Epithelial cell of prostate (primary cell): ENCODE data around the gene FSCN2.

Experiments
- DNase-seq: peaks from one replicate; pipeline ENCODE4 v3.0.0-alpha.2; 2011; ENCODE audit warnings: low read depth, low spot score
- H3K27ac ChIP-seq: fragments of 450-650 bp; 2 replicates; pipeline ENCODE4 v1.5.1; 2017; ENCODE audit warnings: mild to moderate bottlenecking

FSCN2 gene

DNA sequence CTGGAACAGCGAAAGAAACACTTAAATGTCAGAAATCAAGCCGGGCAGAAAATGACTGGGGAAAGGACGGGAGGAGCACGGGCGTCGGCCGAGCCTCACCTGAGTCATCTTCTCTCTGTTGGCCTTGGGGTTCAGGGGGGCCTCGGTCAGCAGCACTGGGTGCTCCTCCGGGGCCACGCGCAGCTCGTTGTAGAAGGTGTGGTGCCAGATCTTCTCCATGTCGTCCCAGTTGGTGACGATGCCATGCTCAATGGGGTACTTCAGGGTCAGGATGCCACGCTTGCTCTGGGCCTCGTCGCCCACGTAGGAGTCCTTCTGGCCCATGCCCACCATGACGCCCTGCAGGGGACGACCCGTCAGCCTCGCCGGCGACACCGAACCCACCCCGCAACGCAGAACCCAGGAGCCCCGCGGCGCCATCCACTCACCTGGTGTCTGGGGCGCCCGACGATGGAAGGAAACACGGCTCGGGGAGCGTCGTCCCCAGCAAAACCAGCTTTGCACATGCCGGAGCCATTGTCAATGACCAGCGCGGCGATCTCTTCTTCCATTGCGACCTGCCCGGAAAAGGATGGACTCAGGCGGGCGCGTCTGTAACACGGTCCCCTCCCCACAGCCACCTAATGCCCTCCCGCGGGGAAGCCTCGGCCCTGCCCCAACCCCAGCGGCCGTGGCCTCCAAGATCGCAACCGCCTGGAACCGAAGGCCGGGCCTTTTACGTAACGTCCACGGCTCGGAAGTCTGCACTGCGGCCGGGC, 16.2 kb upstream of the FSCN2 start:
- no peak for DNase-seq
- H3K27ac ChIP-seq, result peak overlapping the region; percentile 100

DNA sequence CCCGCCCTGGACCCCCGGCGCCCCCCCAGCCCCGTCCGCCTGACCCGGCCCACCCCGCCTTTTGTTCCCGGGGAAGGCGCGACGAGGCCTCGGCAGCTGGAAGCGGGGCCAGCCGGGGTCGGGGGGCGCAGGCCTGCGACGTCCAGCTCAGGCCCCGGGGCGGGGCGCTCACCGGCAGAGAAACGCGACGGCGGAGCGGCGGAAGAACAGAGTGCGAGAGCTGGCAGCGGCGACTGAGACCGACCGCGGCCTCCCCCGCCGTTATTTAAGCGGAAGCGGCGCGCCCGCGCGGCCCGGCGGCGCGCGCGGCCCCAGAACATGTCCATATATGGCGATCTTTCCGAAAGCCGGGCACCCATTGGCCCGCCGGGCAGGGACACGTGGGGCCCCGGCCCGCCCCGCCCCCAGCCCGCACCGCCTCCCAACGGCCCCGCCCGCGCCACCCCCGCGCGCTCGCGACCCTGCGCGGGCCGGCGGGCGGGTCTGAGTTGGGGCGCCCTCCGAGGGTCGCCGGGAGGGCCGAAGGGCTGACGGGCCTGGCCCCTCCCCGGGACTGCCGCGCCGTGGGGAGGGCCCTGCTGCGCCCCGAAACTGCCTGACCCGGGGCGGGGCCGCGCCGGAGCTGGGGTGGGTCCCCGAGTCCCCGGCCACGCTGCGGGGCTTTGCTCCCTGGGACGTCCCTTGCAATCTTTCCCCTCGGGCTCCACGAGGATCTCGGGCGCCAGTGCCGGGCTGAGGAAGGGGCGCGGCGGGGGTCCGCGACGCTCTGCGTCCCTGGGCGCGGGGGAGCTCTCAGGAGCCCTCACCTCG, 15.4 kb upstream of the FSCN2 start, which contains the start of gene ACTG1:
TSS of gene ACTG1 (minus strand) at position 238 of the 810 bp plus-strand sequence. CDS start 445 bp downstream, outside the sequence.
- H3K27ac ChIP-seq, result peak within 1 kb of the TSS; percentile 100
- peak; percentile 64 for DNase-seq

DNA sequence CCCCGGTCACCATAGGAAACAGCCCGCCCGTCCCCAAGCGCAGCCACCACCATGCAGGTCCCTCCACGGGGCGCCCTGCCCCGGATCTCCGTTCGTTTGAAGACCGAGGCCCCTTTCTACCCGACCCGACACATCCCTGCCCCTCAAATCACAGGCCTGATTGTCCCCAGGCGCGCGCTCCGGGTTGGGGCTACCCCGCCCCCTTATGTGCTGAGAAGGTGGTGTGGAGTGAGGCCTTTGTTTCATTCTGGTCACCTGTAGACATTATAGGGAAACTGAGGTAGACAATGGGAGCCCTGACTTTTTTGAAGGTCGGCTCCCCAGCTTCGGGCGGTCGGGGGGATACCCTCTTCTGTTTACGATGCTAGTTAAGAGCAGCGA, 14.8 kb upstream of the FSCN2 start:
- H3K27ac ChIP-seq, result peak overlapping the region; percentile 100
- DNase-seq, result no peak

DNA sequence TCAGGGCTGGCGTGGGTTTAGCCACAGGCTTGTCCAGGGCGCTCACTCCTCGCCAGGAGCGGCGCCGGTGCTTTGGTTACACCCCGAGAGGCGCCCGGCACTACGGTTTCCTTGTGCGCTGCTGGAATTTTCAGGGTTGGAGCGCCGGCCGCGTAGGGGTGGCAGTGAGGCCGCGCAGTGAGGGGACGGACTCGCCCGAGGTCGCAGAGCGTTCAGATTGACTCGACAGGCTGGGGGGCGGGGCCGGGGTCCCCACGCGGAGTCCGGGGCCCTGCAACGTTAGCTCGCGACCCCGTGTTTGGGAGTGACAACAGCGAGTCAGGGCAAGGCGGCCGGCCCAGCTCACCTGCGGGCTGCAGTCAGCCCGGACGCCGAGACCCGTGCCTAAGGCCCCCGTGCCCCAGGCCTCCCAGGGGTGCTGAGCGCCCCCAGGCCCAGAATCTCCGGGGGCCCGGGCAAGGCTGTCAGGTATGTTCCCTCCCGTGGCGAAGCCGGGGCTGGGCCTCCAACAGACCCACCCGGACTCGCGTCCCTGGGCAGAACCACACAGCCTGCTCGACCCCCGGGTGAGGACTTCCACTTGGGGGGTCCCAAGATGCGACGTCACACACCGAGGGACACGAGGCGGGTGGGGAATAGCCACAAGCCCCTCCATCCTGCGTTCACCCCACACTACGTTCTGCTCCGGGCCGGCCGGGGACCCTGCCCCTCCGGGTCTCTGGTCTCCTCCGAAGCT, 14.3 kb upstream of the FSCN2 start:
- H3K27ac ChIP-seq, result peak overlapping the region; percentile 100
- no peak for DNase-seq

DNA sequence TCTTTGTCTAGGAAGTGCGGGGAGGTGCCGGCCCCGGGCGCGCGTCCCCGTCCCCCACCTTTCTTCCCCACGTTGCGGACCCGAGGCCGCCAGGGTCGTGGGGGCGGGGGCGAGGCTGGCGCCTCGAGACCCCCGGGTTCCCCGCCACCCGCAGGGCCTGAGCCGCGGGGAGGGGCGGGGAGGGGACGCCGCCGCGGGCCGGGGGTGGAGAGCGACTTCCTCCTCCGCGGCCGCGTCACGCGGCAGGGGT, 13.8 kb upstream of the FSCN2 start:
- no peak for DNase-seq
- peak overlapping the region; percentile 100 for H3K27ac ChIP-seq

DNA sequence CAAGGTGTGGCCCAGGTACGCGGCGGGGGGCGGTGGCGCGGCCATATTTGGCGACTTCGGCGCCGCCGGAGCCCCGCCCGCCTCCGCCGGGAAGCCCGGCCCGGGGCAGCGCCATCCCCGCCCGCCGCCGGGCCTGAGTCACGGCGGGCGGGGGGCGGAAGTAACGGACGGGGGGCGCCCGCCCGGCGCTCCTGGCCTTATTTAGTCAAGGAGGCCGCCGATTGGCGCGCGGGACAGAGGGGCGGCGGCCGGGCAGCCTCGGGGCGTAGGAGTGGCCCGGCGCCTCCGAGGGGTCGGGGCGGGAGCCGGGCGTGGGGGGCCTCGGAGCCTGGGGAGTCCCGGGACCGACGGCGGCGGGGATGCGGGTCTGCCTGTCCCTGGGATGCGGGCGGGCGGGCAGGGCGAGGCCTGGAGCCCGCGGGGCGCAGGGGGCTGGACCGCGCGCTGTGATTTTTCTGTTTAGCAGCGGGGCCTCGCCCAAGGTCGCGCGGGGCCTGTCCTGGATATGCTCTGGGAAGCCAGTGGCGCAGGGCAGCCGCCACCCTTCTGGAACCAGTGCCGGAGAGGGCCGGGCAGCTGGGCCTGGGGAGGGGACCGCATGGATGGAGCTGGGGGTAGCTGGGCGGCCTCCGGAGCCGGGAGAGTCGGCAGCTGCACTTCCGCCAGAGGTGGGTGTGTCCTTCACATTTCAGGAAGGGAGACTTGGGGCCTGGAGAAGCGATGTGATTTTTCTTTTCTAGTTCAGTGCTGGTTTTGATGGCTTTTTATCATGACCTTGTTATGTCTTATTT, 13.2 kb upstream of the FSCN2 start:
- DNase-seq, result no peak
- H3K27ac ChIP-seq, result peak overlapping the region; percentile 100

DNA sequence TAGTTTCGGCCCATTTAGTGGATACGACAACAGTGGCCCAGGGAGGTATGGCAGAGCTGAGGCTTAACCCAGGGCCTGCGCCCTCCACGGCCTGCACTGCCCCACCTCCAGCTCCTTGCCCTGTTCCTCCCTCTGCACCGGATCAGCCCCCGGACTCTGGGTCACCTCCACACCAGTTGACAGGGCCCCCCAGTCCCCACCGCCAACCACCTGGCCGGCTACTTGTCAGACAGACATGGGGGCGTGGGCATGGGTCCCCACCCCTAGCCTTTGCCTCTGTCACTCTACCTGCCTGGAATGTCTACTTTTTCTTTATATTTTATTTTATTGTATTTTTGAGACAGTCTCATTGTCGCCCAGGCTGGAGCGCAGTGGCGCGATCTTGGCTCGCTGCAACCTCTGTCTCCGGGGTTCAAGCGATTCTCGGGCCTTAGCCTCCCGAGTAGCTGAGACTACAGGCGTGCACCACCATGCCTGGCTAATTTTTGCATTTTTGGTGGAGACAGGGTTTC, 12.6 kb upstream of the FSCN2 start:
- H3K27ac ChIP-seq, result peak overlapping the region; percentile 100
- DNase-seq, result no peak

DNA sequence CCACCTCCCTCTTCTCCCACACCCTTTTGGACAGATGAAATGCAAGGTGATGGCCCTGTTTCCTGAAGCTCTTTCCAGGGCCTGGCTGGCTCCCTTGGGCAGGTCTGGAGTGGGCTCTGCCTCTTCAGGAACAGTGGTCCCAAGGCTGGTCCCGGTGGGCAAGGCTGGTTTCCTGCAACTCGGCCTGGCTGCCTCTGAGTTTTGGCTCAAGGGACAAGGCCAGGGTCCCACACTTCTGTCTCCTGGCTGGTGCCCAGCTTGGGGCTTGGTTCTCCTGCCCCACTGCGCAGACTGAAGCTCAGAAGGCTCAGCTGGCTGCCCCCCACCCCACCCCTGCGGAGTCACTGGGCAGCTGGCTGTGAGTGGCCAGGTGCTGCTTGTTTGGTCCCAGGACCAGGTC, 11.7 kb upstream of the FSCN2 start:
- peak overlapping the region; percentile 100 for H3K27ac ChIP-seq
- DNase-seq, result no peak

DNA sequence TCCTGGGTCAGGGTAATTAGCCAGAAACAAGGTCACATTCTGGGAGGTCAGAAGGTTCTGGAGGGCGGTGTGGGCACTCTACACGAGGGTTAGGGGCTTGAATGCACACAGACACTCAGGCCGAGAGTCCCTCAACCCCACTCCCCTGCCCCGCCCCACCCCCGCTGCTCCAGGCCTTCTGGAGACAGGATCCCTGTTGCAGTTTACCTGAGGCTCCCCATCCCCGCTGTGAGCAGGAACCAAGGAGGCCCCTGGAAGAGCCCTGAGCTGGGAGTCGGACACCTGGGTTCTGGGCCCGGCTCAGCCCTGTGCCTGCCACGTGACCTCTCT, 11.2 kb upstream of the FSCN2 start:
- no peak overlapping the region for H3K27ac ChIP-seq
- no peak for DNase-seq

DNA sequence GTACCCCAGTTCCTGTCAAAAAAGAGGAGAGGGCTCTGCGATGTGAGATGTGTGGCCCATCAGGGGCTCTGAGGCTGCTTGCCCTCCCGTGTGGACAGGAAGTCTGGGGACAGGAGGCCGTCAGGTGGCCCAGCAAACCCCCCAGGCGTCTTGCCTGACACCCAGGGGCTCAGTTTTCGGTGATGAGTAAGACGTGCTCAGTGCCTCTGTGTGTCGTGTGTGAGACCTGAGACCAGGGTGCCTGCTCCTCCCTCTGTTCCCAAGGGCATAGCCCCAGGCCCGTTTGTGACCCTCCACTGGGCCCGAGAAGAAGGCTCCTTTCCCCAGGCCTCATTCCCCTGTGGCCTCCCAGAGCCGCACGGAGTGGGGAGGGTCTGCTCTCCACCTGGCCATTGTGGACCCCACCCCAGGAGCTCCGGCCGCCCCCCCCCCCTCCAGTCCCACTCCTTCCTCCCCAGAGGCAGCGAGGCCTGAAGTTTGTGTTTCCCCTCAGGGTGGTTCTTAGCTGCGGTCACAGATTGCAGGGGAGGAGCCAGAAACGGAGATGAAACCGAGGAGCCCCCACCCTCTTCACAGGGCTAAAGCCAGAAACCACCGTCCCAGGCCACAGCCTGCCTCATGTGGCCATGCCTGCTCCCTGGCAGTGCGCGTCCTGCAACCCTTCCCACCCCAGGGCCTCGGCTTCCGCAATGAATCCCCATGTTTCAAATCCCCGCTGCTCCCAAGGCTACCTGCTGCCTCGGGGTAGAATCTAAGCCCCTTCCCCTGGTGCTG, 10.7 kb upstream of the FSCN2 start:
- H3K27ac ChIP-seq, result no peak overlapping the region
- DNase-seq, result no peak

DNA sequence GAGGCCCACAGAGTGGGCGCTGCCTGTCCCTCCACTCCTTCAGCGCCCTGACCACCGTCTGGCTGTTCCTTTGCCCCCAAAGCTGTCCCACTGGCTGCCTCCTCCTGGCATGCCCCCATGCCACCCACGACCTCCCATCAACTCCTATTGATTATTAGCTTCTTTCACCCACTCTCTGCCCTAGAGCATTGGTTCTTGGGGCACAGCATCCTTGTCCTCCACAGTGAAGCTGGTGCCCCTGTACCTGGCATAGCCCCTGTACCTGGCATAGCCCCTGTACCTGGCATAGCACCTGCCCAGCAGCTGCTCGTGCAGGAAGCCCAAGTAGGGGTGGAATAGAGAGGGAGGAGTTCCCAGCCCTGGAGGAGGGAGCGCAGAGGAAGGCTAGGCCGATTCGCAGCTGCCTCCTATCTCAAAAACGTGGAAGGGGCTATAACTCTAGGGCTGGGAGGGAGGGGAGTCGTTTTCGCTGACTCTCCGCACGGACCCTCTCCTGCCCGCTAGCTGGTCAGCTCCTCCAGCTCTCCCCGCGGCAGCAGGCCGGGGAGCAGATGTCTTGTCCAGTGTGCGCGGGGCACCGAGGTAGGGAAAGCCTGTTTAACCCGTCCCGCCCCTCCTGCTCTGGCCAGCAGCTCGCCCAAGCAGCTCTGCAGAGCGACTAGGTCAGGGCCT, 9.9 kb upstream of the FSCN2 start:
- peak overlapping the region; percentile 42 for H3K27ac ChIP-seq
- no peak for DNase-seq

DNA sequence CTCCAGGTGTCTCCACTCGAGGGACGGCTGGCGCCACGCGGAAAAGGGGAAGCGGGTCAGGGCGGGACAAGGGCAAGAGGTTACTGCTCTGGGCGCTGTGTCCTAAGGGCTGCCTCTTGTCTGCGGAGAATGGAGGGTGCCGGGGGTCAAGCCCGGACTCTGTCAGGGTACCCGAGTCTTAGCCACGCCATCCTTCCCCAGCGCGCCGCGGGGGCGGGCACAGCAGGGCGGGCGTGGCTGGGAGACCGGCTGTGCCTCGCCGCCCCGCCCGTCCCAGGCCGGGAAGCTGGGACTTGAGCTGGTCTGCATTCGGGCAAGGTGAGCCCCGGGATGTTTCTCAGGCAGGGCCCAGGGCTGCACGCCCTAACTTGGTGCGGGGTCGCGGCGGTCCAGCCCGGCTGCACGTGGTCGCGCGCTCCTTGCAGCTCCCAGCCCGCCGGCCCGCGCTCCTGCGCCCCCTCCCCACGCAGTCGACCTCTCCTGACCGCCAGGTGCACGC, 9.3 kb upstream of the FSCN2 start:
- peak overlapping the region; percentile 42 for H3K27ac ChIP-seq

DNA sequence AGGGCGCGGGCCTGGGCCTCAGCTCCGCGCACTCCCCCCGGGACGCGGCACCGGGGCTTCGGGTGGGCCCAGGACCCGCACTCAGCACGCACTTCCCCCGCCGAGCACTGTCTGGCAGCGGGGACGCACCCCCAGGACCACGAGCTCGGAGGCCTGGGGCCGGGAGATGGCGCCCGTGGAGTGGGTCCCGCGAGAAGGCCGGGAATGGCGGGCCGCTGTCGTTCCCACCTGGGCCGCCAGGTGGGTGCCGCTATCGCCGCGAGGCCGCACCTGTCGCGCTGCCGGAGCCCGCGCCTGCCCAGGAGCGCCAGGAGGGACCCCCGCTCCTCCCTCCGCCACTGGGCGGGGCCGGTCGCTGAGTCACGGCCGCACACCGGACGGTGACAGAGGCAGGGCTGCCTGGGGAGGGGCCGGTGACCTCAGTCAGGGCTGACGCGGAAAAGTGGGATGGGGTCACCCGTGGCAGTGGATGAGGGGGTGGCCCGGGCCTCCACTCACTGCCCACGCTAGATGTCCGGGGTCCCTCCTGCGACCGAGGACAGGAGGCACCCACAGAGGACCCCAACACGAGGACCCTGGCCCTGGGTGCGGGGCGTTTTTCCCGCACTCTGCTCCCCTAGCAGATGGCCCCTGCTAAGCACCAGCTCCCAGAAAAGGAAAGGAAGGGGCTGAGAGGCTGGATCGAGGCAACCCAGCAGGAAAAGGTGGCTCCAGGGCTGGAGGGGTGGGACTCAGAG, 8.7 kb upstream of the FSCN2 start:
- no peak for DNase-seq
- H3K27ac ChIP-seq, result peak overlapping the region; percentile 42

More for the DNA sequence above, 9.3 kb upstream of the FSCN2 start:
- no peak for DNase-seq

DNA sequence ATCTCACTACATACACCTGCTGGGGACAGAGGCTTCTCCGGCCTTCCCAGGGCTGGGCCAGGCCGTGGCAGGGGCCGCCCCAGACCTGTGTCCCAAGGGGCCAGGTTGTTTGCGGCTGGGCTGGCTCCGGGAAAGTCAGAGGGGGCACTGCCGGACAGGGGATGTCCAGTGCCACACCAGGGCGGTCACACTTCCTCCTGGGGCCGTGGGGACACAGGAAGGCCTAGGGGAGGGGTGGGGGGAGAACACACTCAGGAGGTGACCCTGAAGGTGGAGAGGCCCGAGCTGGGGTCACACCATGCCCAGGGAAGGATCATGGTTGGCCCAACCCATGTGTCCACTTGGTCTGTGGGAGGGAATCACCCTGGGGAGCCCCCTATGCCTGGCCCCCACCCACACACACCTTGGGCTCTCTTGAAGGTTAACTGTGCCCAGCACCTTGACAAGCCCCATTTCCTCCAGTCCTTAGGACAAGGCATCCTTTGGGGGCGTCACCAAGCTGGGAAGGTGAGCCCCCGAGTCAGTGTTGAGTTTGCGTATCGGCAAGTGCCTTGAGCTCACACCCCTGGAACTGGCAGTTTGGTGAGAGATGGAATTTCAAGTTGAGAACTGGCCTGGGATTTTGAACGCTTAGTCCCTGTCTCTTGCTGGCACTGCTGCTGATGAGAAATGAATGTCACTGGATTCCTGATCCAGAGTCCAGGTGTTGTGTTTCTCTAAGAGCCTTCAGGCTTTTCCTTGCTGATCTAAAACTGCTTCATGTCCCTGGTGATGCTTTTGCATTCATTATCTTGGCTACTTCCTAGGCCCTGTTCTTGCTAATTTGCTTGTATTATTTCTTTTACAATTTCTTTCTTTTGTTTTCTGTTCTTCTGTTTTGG, 7.9 kb upstream of the FSCN2 start:
- no peak for DNase-seq
- H3K27ac ChIP-seq, result peak overlapping the region; percentile 42

DNA sequence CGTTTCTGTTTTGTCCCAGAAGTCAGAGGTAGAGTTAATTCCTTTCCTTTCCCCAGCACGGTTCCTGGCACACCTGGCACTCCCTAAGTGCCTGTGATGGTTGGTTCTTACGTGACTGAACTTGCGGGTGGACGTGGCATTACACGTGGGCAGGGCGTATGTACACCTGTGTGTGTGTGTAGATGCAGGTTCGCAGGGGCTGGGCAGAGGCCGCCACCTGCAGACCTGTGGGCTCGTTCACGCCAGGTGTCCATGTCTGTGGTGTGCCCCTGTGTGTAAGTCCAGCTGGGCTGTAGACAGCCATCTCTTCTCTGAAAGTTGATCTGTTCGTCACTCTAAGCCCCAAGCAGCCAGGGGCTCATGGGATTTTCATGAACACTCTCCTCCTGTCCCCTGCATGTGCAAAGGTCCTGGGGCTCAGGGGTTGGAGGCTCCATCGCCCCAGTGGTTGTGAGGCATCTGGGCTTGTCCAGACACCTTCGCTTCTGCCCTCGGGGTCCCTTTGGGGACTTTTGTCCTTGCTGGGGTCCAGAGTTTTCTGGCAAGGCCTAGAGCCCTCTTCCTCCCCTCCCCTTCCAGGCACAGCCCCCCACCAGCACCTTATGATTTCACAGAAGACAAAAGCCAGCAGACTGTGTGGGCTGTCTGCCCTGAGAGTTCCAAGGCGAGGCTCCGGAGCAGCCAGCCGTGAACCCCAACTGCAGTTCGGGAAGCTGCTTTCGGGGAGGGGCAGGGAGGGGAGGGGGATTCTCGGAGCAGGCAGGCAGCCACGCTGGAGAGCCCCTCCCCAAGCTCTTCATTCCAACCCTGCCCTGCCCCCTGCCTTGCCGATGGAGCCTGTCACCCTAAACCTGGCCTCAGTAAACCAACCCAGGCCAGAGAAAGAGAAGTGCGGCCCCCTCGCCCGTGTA, 5.4 kb upstream of the FSCN2 start:
- no peak overlapping the region for H3K27ac ChIP-seq
- DNase-seq, result no peak

DNA sequence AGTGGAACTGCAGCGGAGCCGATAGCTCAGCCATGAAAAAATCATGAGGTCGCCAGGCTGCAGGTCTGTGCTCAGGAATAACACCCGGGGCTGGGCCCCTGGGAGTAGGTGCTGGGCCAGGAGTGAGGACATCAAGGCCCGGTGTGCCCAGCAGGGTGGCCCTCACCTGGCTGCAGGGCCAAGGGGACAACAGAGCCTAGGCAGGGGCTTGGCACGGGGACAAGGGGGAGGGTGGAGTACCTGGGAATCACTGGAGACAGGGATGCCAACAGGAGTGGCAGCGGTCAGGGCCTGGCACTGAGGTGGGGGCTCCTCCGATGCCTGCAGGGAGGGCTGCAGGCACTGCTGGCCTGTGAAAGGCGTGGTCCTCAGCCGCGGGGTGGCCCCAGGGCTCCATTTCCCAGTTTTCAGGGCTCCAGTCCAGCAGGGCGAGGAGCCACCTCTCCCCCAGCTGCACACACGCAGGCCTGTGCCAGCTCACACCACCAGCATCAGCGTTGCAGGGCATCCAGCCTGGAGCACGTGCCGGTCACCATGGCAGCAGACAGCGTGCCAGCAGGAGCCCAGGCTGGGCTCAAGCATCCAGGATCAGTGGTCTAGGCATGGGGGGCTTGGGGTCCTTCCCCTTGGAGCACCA, 4.7 kb upstream of the FSCN2 start:
- no peak overlapping the region for H3K27ac ChIP-seq
- DNase-seq, result no peak
